Measurements from ENCODE around the gene TMEM219. TPM values are rescaled to one million over a fixed set of nuclear protein-coding genes. Genes with fewer than 3 reads are reported as not detected.

TMEM219 gene
- total and polyA plus RNA-seq, 2 of the 8 experiments (the other 6 are each of a cell fraction or from before 2014, with no cell fraction given), result 60.2 to 116 TPM

DNA sequence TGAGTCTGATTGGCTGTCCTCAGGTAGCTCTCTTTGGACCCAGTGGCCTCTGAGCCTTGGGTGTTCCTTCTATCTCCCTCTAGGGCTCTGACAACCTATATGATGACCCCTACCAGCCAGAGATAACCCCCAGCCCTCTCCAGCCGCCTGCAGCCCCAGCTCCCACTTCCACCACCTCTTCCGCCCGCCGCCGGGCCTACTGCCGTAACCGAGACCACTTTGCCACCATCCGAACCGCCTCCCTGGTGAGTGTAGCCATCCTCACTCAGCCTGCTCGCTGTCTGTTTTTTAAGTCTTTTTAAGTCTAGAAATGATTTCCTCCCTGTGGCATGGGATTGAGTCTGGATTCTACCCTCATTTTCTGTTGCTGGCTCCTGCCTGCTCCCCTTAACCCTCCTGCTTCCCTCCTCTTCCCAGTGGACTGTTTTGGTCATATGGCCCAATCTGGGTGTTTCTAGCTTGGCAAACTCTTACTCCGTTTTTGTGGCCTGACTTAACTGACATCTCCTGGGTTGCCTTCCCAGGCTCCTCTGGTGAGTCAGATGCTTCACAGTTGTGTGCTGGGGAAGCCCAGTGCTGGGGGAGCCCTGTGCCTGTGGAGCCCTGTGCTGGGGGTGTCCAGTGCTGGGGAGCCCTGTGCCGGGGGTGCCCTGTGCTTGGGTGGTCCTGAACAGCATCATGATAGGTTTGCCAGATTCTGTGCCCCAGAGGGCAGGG is 21.7 kb downstream of the TMEM219 start:
- Histone ChIP-seq H3K27me3 (replicated peaks in 1 of 4; ENCODE audit: control insufficient read depth in 3 of 4, extremely low read depth in 1 of 4, insufficient read depth in 3 of 4, low read length in 3 of 4) (no peaks in the 10 kb centered on the region), H3K14ac (ENCODE audit: insufficient read length) (no peak overlapping the region), H3K56ac (replicated peaks; ENCODE audit: insufficient read length, low read depth, low read length) (no peak overlapping the region), H4K5ac (ENCODE audit: insufficient read length, low read depth, low read length) (no peak overlapping the region), H3K23me2 (ENCODE audit: low read depth, low read length) (no peaks in the 10 kb centered on the region), H3K4me3 (ENCODE audit: extremely low read depth in 1 of 4, insufficient read depth in 2 of 4, low read depth in 3 of 4, low read length in 4 of 4) (no peak overlapping the region), H2BK20ac (ENCODE audit: low read length) (no peak overlapping the region), H4K8ac (ENCODE audit: extremely low read depth, insufficient read depth, low read length) (no peak overlapping the region), H3K9me3 (ENCODE audit: insufficient read depth in 2 of 2, low read depth in 1 of 2, low read length in 1 of 2) (no peaks in the 10 kb centered on the region), H2BK5ac (ENCODE audit: low read depth, low read length) (no peak overlapping the region), H3K4me1 (replicated peaks in 1 of 4; ENCODE audit: control insufficient read depth in 3 of 4, insufficient read depth in 4 of 4, low read length in 3 of 4) (no peaks in the 10 kb centered on the region), H3K79me2 (ENCODE audit: control insufficient read depth in 1 of 2, insufficient read depth in 2 of 2, low read length in 2 of 2) (no peaks in the 10 kb centered on the region), H3K27ac (ENCODE audit: low read depth, low read length) (no peak overlapping the region), H2AK5ac (ENCODE audit: low read depth, low read length) (no peak overlapping the region), H2BK15ac (ENCODE audit: low read length) (no peak overlapping the region), H3K4ac (replicated peaks; ENCODE audit: insufficient read length, low read depth, low read length) (no peak overlapping the region), H2AFZ (ENCODE audit: low read length) (no peak overlapping the region), H2BK12ac (ENCODE audit: low read depth, low read length) (no peak overlapping the region), H3K36me3 (ENCODE audit: control insufficient read depth in 2 of 4, insufficient read depth in 4 of 4, low read length in 3 of 4) (peaks cover 18 to 84% (median 65%) of the 10 kb centered on the region in 4 experiments), H3K9ac (replicated peaks in 1 of 4; ENCODE audit: extremely low read depth in 1 of 4, low read depth in 3 of 4, low read length in 3 of 4) (no peak overlapping the region), H3K79me1 (ENCODE audit: low read depth, low read length) (peaks cover 4% of the 10 kb centered on the region; the same call in 1 of the 2 replicates), H4K91ac (replicated peaks; ENCODE audit: insufficient read length, low read length) (no peak overlapping the region), H3K23ac (ENCODE audit: insufficient read length) (no peak overlapping the region), H3K4me2 (ENCODE audit: insufficient read depth in 1 of 2, low read depth in 2 of 2, low read length in 2 of 2) (no peak overlapping the region), H4K20me1 (replicated peaks in 1 of 2; ENCODE audit: control insufficient read depth in 1 of 2, insufficient read depth in 2 of 2, low read length in 2 of 2) (peaks cover 0 to 2% of the 10 kb centered on the region in 2 experiments), H3K18ac (ENCODE audit: extremely low read depth, low read length) (no peak overlapping the region), H2BK120ac (replicated peaks; ENCODE audit: low read depth, low read length) (no peak overlapping the region)
- DNase-seq (ENCODE audit: low read depth in 1 of 2, low spot score in 2 of 2), result no peak
- ChIA-PET POLR2A (ENCODE audit: partially characterized antibody) (interaction anchor here (1.3 to 2.7 kb wide), 2 partner anchors 10 to 11 kb away, joined by 4 to 8 read pairs; partner anchors contain the start of genes HIRIP3 and TAOK2), CTCF (ENCODE audit: partially characterized antibody) (interaction anchor here (0.9 to 1.8 kb wide), 5 partner anchors 8 to 49 kb away, joined by 3 to 7 read pairs (median 3); no protein-coding TSS in a partner anchor)
- FAIRE-seq, result no peak
- 86% methylated on average over 12 of the region's 12 CpGs; no CpG with 5 or more reads in 1 of the 2 experiments for WGBS, 2 experiments (ENCODE audit: extremely low coverage in 1 of 2, insufficient coverage in 1 of 2, insufficient read length in 1 of 2, insufficient replicate concordance in 2 of 2, low coverage in 1 of 2, low lambda C conversion rate in 2 of 2, missing lambda C conversion rate in 1 of 2)
- TF ChIP-seq SAP30 (IDR thresholded peaks at IDR 0.05; ENCODE audit: insufficient read depth, insufficient replicate concordance, low read length) (no peak), RAD21 (IDR thresholded peaks at IDR 0.05 in 1 of 2, conservative IDR thresholded peaks at IDR 0.05 in 1 of 2; ENCODE audit: low read depth in 2 of 2, low read length in 2 of 2) (no peak), ASH2L (IDR thresholded peaks at IDR 0.05; ENCODE audit: low read length) (no peak), HDAC2 (IDR thresholded peaks at IDR 0.05; ENCODE audit: borderline replicate concordance in 1 of 2, low read depth in 2 of 2, low read length in 2 of 2) (no peak), GTF2F1 (IDR thresholded peaks at IDR 0.05; ENCODE audit: borderline replicate concordance, low read depth, low read length) (no peak), RFX5 (IDR thresholded peaks at IDR 0.05; ENCODE audit: borderline replicate concordance, low read depth, low read length) (no peak), JUN (IDR thresholded peaks at IDR 0.05; ENCODE audit: low read depth, low read length) (no peak), YY1 (IDR thresholded peaks at IDR 0.05; ENCODE audit: low read depth, low read length) (no peak), CHD2 (IDR thresholded peaks at IDR 0.05; ENCODE audit: low read length) (no peak), RNF2 (IDR thresholded peaks at IDR 0.05; ENCODE audit: borderline replicate concordance, low read depth, low read length, missing control alignments, poor library complexity, severe bottlenecking) (no peak)

Data from H1 (cell line).